Measurements from ENCODE around the gene MBOAT2. TPM values are rescaled to one million over a fixed set of nuclear protein-coding genes. Genes with fewer than 3 reads are reported as not detected.

The MBOAT2 gene
- total RNA-seq, 1 experiment from 2014 or later: 16.8 TPM

DNA sequence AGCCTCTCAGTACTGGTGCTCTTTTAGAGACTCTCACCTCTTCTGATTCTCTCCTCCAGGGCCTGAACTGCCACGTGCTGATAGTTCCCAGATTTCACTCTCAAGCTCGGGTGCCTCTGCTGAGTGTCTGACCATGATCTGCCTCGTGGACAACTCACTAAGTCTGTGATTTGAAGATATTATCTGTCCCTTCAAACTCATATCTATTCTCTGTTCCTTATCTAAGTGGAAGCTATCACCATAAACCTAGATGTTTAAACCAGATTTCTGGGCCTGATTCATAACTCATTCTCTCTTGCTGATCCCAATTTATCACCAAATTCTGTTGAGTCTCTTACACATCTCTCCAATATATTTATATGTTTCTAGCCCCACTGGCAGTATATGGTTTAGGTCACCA, 136.1 kb downstream of the MBOAT2 start:
- no TSS peak for BruUV-seq (replicated peaks)
- H3K36me3 ChIP-seq (ENCODE audit: control insufficient read depth in 1 of 2, insufficient read depth in 2 of 2, low read length in 2 of 2): no peaks in the 10 kb centered on the region
- CTCF ChIA-PET: no interaction called here

More for the DNA sequence above, 136.1 kb downstream of the MBOAT2 start:
- H3K9ac ChIP-seq (ENCODE audit: low read length): no peak overlapping the region
- no peak overlapping the region for H3K4me3 ChIP-seq (replicated peaks in 1 of 2; ENCODE audit: low read depth in 1 of 2, low read length in 2 of 2)
- no peaks in the 10 kb centered on the region for H3K27me3 ChIP-seq (ENCODE audit: insufficient read depth, low read length)
- H3K4me2 ChIP-seq (ENCODE audit: low read length): no peak overlapping the region
- no peaks in the 10 kb centered on the region for H3K79me2 ChIP-seq (ENCODE audit: insufficient read depth, low read length)
- no peak overlapping the region for H3K27ac ChIP-seq (ENCODE audit: low read depth, low read length)
- no peaks in the 10 kb centered on the region for H3K9me2 ChIP-seq (ENCODE audit: insufficient read depth)
- DNase-seq (ENCODE audit: low read depth, low spot score) (no peak), ATAC-seq (no peak)
- RAD21 ChIA-PET (ENCODE audit: low non-redundant PET in 1 of 2, low total read pairs in 2 of 2, uncharacterized antibody in 2 of 2, unreplicated experiment in 2 of 2): no interaction called here
- intact Hi-C loops (cut with micrococcal nuclease): no loop called here
- H3K4me1 ChIP-seq (ENCODE audit: control insufficient read depth in 1 of 2, insufficient read depth in 2 of 2, low read length in 2 of 2): no peaks in the 10 kb centered on the region
- no peak overlapping the region for H2AFZ ChIP-seq (ENCODE audit: low read depth, low read length, poor library complexity, severe bottlenecking)
- H4K20me1 ChIP-seq (ENCODE audit: insufficient read depth): no peaks in the 10 kb centered on the region
- no peaks in the 10 kb centered on the region for H3K9me3 ChIP-seq (ENCODE audit: control insufficient read depth in 1 of 2, insufficient read depth in 1 of 2, low read depth in 1 of 2, low read length in 2 of 2)
- POLR2A ChIA-PET: no interaction called here
- TF ChIP-seq, protein P1, sequence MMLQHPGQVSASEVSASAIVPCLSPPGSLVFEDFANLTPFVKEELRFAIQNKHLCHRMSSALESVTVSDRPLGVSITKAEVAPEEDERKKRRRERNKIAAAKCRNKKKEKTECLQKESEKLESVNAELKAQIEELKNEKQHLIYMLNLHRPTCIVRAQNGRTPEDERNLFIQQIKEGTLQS (IDR thresholded peaks at IDR 0.05): no peak
- TF ChIP-seq TCF7L2 (IDR thresholded peaks at IDR 0.05; ENCODE audit: borderline replicate concordance, extremely low read depth, insufficient read depth, insufficient read length) (no peak), EZH2 (IDR thresholded peaks at IDR 0.05) (no peak), POLR2A (IDR thresholded peaks at IDR 0.05; ENCODE audit: borderline replicate concordance, extremely low read depth, insufficient read depth, insufficient read length) (no peak), YY1 (IDR thresholded peaks at IDR 0.05; ENCODE audit: extremely low read depth, insufficient replicate concordance, low read depth, low read length) (no peak), SRF (IDR thresholded peaks at IDR 0.05; ENCODE audit: low read depth) (no peak), FOSL1 (IDR thresholded peaks at IDR 0.05; ENCODE audit: low read depth) (no peak), POLR2AphosphoS5 (IDR thresholded peaks at IDR 0.05; ENCODE audit: low read depth, low read length) (no peak), CEBPB (IDR thresholded peaks at IDR 0.05; ENCODE audit: low read depth) (no peak), SIN3A (IDR thresholded peaks at IDR 0.05; ENCODE audit: low read depth) (no peak), EGR1 (IDR thresholded peaks at IDR 0.05; ENCODE audit: low read depth) (no peak), ZFX (IDR thresholded peaks at IDR 0.05) (no peak)
- TF ChIP-seq, protein P2, sequence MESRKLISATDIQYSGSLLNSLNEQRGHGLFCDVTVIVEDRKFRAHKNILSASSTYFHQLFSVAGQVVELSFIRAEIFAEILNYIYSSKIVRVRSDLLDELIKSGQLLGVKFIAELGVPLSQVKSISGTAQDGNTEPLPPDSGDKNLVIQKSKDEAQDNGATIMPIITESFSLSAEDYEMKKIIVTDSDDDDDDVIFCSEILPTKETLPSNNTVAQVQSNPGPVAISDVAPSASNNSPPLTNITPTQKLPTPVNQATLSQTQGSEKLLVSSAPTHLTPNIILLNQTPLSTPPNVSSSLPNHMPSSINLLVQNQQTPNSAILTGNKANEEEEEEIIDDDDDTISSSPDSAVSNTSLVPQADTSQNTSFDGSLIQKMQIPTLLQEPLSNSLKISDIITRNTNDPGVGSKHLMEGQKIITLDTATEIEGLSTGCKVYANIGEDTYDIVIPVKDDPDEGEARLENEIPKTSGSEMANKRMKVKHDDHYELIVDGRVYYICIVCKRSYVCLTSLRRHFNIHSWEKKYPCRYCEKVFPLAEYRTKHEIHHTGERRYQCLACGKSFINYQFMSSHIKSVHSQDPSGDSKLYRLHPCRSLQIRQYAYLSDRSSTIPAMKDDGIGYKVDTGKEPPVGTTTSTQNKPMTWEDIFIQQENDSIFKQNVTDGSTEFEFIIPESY (IDR thresholded peaks at IDR 0.05; ENCODE audit: extremely low read depth, insufficient replicate concordance, low read length): no peak
- TF ChIP-seq, protein P3, sequence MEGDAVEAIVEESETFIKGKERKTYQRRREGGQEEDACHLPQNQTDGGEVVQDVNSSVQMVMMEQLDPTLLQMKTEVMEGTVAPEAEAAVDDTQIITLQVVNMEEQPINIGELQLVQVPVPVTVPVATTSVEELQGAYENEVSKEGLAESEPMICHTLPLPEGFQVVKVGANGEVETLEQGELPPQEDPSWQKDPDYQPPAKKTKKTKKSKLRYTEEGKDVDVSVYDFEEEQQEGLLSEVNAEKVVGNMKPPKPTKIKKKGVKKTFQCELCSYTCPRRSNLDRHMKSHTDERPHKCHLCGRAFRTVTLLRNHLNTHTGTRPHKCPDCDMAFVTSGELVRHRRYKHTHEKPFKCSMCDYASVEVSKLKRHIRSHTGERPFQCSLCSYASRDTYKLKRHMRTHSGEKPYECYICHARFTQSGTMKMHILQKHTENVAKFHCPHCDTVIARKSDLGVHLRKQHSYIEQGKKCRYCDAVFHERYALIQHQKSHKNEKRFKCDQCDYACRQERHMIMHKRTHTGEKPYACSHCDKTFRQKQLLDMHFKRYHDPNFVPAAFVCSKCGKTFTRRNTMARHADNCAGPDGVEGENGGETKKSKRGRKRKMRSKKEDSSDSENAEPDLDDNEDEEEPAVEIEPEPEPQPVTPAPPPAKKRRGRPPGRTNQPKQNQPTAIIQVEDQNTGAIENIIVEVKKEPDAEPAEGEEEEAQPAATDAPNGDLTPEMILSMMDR (IDR thresholded peaks at IDR 0.05 in 2 of 3, conservative IDR thresholded peaks at IDR 0.05 in 1 of 3; ENCODE audit: borderline replicate concordance in 1 of 3, insufficient read depth in 1 of 3, low read depth in 2 of 3, low read length in 2 of 3): no peak

Measured in HCT116 (cell line).